Panc1 (cell line): ENCODE data around the gene BAD. TPM values are rescaled to one million over a fixed set of nuclear protein-coding genes. Genes with fewer than 3 reads are reported as not detected.

ENCODE experiments used
- ATAC-seq: fragments of 200-7000 bp; cut with Tn5 transposase; 2 replicates; pipeline ENCODE4 v1.9.1; 2020; ENCODE audit warnings: mild to moderate bottlenecking, moderate library complexity
- BruUV-seq: library from RNA; stranded (reverse); fragments of 400-500 nt; replicated peaks from 2 replicates; lab custom pipeline; 2021; lab: Mats Ljungman, UMichigan
- CTCF ChIA-PET: fragments of 300-600 bp; sonication (Branson Sonifier 250); formaldehyde crosslinking; loops from one replicate; lab custom pipeline; 2022; ENCODE audit warnings: antibody characterized with exemption; lab: Charles Lee
- POLR2A ChIA-PET: fragments of 300-600 bp; sonication (Branson Sonifier 250); formaldehyde crosslinking; loops from one replicate; lab custom pipeline; 2022; ENCODE audit warnings: antibody characterized with exemption; lab: Charles Lee
- DNase-seq: peaks from one replicate; pipeline ENCODE4 v3.0.0-alpha.2; 2010; ENCODE audit warnings: low read depth, low spot score
- H3K27ac ChIP-seq: 2 replicates; pipeline ENCODE4 v1.5.1; 2011; ENCODE audit warnings: mild to moderate bottlenecking, low read length, inconsistent platforms
- H3K27me3 ChIP-seq: fragments of 200-500 bp; sonication (Bioruptor generic); 2 replicates; pipeline ENCODE4 v1.6.0; 2014; ENCODE audit warnings: low read length, inconsistent platforms; ENCODE audit not compliant: control insufficient read depth, insufficient read depth
- H3K36me3 ChIP-seq: fragments of 200-500 bp; sonication (Bioruptor generic); 2 replicates; pipeline ENCODE4 v1.5.1; 2014; ENCODE audit warnings: inconsistent platforms, mild to moderate bottlenecking, low read length, moderate library complexity; ENCODE audit not compliant: control insufficient read depth, insufficient read depth
- H3K4me1 ChIP-seq: 2 replicates; pipeline ENCODE4 v1.5.1; 2011; ENCODE audit warnings: inconsistent platforms, mild to moderate bottlenecking, low read length, moderate library complexity; ENCODE audit not compliant: control insufficient read depth, insufficient read depth
- H3K4me3 ChIP-seq, 2 experiments: 2 replicates each; pipeline ENCODE4 v1.5.1; 2011 to 2012; ENCODE audit warnings: low read depth in 2 of 2, low read length in 2 of 2, mild to moderate bottlenecking in 2 of 2, inconsistent platforms in 1 of 2, moderate library complexity in 1 of 2
- H3K9me3 ChIP-seq: fragments of 200-500 bp; sonication (Bioruptor generic); 2 replicates; pipeline ENCODE4 v1.5.1; 2014; ENCODE audit warnings: low read depth, mild to moderate bottlenecking, inconsistent platforms, low read length, moderate library complexity; ENCODE audit not compliant: control insufficient read depth, insufficient read depth
- POLR2AphosphoS5 ChIP-seq: IDR thresholded peaks from 2 replicates; pipeline ENCODE4 v1.6.1; 2012; ENCODE audit warnings: mild to moderate bottlenecking, low read depth, low read length, moderate library complexity
- SIN3A ChIP-seq: IDR thresholded peaks from 2 replicates; pipeline ENCODE4 v1.6.1; 2012; ENCODE audit warnings: low read depth, mild to moderate bottlenecking, low read length, moderate library complexity, borderline replicate concordance; ENCODE audit not compliant: insufficient read depth
- TCF7L2 ChIP-seq: IDR thresholded peaks from 2 replicates; pipeline ENCODE4 v1.6.1; 2011; ENCODE audit warnings: mild to moderate bottlenecking, low read depth, low read length, inconsistent platforms
- in situ Hi-C: cut with HindIII; loops from 2 replicates; pipeline ENCODE4 v1.10.0; 2016; ENCODE audit warnings: low sequenced_read_pairs, low pct_unique_long_range_greater_than_20kb
- intact Hi-C: fragments of 100-400 bp; cut with micrococcal nuclease; formaldehyde crosslinking; loops from one replicate; pipeline ENCODE4 v1.10.0; 2022; ENCODE audit not compliant: unreplicated experiment
- total RNA-seq: library from RNA; stranded (reverse); gene quantifications from one replicate; pipeline ENCODE4 v1.2.1, GENCODE V29; 2021; ENCODE audit not compliant: unreplicated experiment
- TF ChIP-seq, protein P1 (sequence below): fragments of 450-650 bp; IDR thresholded peaks from 2 replicates; pipeline ENCODE4 v1.5.1; 2017; ENCODE audit warnings: mild to moderate bottlenecking
- TF ChIP-seq, protein P2 (sequence below), 2 experiments: IDR thresholded peaks; 2 replicates each; pipeline ENCODE4 v1.6.1; 2011 to 2012; ENCODE audit warnings: low read depth in 2 of 2, control low read depth in 1 of 2, low read length in 1 of 2, mild to moderate bottlenecking in 1 of 2, moderate library complexity in 1 of 2; ENCODE audit not compliant: insufficient read depth in 1 of 2

The BAD gene
- total RNA-seq, 1 experiment from 2014 or later = 77.7 TPM

DNA sequence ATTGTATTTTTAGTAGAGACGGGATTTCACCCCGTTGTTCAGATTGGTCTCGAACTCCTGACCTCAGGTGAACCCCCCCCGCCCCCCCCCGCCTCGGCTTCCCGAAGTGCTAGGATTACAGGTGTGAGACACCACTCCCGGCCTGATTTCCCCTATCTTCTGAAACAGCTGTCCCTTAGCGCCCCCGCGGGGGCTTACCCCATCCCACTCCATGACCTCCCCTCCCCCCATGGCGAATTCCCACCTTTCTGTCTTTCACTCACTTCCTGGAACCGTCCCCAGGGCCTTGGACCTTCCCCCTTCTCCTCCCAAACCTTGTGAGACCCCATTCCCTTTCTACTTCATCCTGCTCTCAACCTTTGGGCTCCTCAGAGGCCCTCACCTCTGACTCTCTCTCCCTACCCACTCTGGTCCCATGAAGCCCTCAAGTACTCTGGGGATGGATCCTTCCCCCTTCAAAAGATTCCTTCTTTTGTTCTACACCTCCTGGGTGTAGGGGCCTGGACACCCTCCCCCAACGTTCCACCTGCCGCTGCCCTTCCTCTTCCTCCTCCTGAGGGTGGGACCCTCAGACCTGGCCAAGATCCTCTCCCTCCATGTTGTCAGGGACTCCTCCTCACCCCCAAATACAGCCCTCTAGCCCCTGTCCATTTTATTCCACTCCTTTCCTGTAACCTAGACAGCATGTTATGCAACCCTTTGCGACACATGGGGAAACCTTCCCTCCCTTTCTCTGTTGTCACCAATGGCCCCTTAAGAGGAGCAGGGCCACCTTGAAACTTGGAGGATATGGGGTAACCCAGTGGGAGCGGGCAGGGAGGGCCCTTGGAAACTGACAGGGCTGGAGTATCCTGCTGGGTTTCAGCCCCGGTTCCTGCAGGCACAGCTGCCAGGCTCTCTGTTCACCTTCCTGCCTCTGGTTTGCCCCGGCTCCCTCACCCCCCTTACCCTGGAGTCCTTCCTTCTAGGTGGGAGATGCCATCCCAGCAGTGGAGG lies 34.6 kb upstream of the BAD start:
- TF ChIP-seq SIN3A (no peak), TCF7L2 (no peak)
- ATAC-seq (no peak), DNase-seq (no peak)
- H3K4me3 ChIP-seq = peak overlapping the region; percentile 74 to 77
- no peaks in the 10 kb centered on the region for H3K27me3 ChIP-seq
- H3K36me3 ChIP-seq = peaks cover 2% of the 10 kb centered on the region; the same call in 1 of the 2 replicates
- POLR2A ChIA-PET = interaction anchor here (0.6 to 2.0 kb wide), 4 partner anchors 13 to 85 kb away, joined by 3 to 12 read pairs (median 6); no protein-coding TSS in a partner anchor
- H3K4me1 ChIP-seq = peaks cover 48% of the 10 kb centered on the region
- CTCF ChIA-PET = interaction anchor here (0.6 to 1.6 kb wide), 2 partner anchors 38 to 225 kb away, joined by 6 to 14 read pairs; no protein-coding TSS in a partner anchor
- H3K9me3 ChIP-seq = no peaks in the 10 kb centered on the region
- in situ Hi-C loops = no loop called here
- TSS peak; percentile 68 for BruUV-seq
- peak overlapping the region; percentile 100 for H3K27ac ChIP-seq
- intact Hi-C loops = loop anchor here (1.0 kb wide), 1 partner anchor 36 kb away; no protein-coding TSS in a partner anchor

DNA sequence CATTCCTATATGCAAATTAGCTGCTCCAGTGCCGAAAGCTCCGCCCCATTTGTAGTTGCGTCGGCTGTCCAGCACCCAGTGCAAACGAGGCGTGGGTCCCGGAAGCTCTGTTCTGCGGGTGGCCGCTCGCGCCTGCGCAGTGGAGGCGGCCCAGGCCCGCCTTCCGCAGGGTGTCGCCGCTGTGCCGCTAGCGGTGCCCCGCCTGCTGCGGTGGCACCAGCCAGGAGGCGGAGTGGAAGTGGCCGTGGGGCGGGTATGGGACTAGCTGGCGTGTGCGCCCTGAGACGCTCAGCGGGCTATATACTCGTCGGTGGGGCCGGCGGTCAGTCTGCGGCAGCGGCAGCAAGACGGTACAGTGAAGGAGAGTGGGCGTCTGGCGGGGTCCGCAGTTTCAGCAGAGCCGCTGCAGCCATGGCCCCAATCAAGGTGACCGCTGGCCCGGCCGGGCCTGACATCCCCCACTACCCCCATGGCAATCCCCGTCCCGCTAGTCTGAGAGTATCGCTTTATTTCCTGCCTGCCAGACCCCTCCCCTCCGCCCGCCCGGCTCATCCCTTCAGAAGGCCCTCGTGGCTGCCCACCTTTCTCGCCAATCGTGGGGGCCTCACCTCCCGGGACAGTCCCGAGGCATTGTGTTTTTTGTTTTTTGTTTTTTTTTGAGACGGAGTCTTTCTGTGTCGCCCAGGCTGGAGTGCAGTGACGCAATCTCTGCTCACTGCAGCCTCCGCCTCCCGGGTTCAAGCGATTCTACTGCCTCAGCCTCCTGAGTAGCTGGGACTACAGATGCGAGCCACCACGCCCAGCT lies 33.7 kb upstream of the BAD start, which contains the start of gene PRDX5:
TSS of gene PRDX5 (plus strand) at position 161 of the 805 bp plus-strand sequence. CDS start at position 256, 95 bp downstream.
- Histone ChIP-seq H3K27me3 (no peaks in the 10 kb centered on the region), H3K4me1 (peaks cover 48% of the 10 kb centered on the region), H3K36me3 (peaks cover 2% of the 10 kb centered on the region; the same call in 1 of the 2 replicates), H3K4me3 (peak within 1 kb of the TSS; percentile 74 to 77), H3K27ac (peak within 1 kb of the TSS; percentile 100), H3K9me3 (no peaks in the 10 kb centered on the region)
- ATAC-seq (peak; percentile 87), DNase-seq (no peak)
- ChIA-PET POLR2A (interaction anchor here (0.5 to 2.0 kb wide), 15 partner anchors 11 to 84 kb away, joined by 3 to 12 read pairs (median 5); partner anchors contain the start of genes BAD and ESRRA), CTCF (interaction anchor here (0.6 to 2.3 kb wide), 16 partner anchors 12 to 224 kb away, joined by 3 to 21 read pairs (median 4); partner anchors contain the start of genes CATSPERZ and GPR137)
- intact Hi-C loops = loop anchor here (1.0 kb wide), 1 partner anchor 37 kb away; no protein-coding TSS in a partner anchor
- in situ Hi-C loops = no loop called here
- no peak for TF ChIP-seq TCF7L2
- TF ChIP-seq POLR2AphosphoS5 = peak; percentile 72; the same call in 1 of the 2 replicates
- TF ChIP-seq, protein P1, sequence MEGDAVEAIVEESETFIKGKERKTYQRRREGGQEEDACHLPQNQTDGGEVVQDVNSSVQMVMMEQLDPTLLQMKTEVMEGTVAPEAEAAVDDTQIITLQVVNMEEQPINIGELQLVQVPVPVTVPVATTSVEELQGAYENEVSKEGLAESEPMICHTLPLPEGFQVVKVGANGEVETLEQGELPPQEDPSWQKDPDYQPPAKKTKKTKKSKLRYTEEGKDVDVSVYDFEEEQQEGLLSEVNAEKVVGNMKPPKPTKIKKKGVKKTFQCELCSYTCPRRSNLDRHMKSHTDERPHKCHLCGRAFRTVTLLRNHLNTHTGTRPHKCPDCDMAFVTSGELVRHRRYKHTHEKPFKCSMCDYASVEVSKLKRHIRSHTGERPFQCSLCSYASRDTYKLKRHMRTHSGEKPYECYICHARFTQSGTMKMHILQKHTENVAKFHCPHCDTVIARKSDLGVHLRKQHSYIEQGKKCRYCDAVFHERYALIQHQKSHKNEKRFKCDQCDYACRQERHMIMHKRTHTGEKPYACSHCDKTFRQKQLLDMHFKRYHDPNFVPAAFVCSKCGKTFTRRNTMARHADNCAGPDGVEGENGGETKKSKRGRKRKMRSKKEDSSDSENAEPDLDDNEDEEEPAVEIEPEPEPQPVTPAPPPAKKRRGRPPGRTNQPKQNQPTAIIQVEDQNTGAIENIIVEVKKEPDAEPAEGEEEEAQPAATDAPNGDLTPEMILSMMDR = no peak; the same call in 1 of the 2 replicates
- TF ChIP-seq SIN3A = peak; percentile 80; the same call in 1 of the 2 replicates
- TF ChIP-seq, protein P2, sequence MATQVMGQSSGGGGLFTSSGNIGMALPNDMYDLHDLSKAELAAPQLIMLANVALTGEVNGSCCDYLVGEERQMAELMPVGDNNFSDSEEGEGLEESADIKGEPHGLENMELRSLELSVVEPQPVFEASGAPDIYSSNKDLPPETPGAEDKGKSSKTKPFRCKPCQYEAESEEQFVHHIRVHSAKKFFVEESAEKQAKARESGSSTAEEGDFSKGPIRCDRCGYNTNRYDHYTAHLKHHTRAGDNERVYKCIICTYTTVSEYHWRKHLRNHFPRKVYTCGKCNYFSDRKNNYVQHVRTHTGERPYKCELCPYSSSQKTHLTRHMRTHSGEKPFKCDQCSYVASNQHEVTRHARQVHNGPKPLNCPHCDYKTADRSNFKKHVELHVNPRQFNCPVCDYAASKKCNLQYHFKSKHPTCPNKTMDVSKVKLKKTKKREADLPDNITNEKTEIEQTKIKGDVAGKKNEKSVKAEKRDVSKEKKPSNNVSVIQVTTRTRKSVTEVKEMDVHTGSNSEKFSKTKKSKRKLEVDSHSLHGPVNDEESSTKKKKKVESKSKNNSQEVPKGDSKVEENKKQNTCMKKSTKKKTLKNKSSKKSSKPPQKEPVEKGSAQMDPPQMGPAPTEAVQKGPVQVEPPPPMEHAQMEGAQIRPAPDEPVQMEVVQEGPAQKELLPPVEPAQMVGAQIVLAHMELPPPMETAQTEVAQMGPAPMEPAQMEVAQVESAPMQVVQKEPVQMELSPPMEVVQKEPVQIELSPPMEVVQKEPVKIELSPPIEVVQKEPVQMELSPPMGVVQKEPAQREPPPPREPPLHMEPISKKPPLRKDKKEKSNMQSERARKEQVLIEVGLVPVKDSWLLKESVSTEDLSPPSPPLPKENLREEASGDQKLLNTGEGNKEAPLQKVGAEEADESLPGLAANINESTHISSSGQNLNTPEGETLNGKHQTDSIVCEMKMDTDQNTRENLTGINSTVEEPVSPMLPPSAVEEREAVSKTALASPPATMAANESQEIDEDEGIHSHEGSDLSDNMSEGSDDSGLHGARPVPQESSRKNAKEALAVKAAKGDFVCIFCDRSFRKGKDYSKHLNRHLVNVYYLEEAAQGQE (IDR thresholded peaks at IDR 0.05; ENCODE audit: insufficient read depth in 1 of 2, low read depth in 2 of 2, low read length in 1 of 2) = peak in 1 of 2 experiments; percentile 75; a peak in 2 of 4 replicates
- no TSS peak for BruUV-seq
